Muscle layer of colon (tissue), 2 donors: ENCODE measurements around the gene KLHL22.
A peak's percentile ranks its signal among the peaks of the same experiment; 100 is the strongest.

ENCODE experiments used
- H3K27ac ChIP-seq: one replicate; pipeline ENCODE4 v1.7.0; 2013; ENCODE audit warnings: low read depth, mild to moderate bottlenecking, low read length, moderate library complexity
- H3K27me3 ChIP-seq, 2 donors: one replicate each; pipeline ENCODE4 v1.7.0; 2013; ENCODE audit warnings: low read length in 2 of 2, mild to moderate bottlenecking in 2 of 2; ENCODE audit not compliant: insufficient read depth in 2 of 2, control insufficient read depth in 1 of 2
- H3K36me3 ChIP-seq: one replicate; pipeline ENCODE4 v1.7.0; 2013; ENCODE audit warnings: mild to moderate bottlenecking, low read length; ENCODE audit not compliant: insufficient read depth
- H3K4me1 ChIP-seq: one replicate; pipeline ENCODE4 v1.7.0; 2013; ENCODE audit warnings: mild to moderate bottlenecking, low read length; ENCODE audit not compliant: insufficient read depth
- H3K4me3 ChIP-seq, 2 donors: one replicate each; pipeline ENCODE4 v1.7.0; 2013; ENCODE audit warnings: low read length in 2 of 2, low read depth in 1 of 2, mild to moderate bottlenecking in 1 of 2, moderate library complexity in 1 of 2
- H3K9ac ChIP-seq: one replicate; pipeline ENCODE4 v1.7.0; 2013; ENCODE audit warnings: low read length
- H3K9me3 ChIP-seq: one replicate; pipeline ENCODE4 v1.7.0; 2013; ENCODE audit warnings: mild to moderate bottlenecking, low read length
- donor health status: abdominal sarcoma.
- donor health status: Adenocarcinoma of cecum.

KLHL22 gene

GRCh38 chr22:20437613-20438426, 57.8 kb downstream of the KLHL22 start, which contains the start of gene SCARF2:
Gene SCARF2 (minus strand): TSS chr22:20437825. CDS start chr22:20437754, 71 bp downstream.
- H3K36me3 ChIP-seq, result peaks cover 10% of the 10 kb centered on the region
- peak within 1 kb of the TSS; percentile 82 for H3K27ac ChIP-seq

DNA sequence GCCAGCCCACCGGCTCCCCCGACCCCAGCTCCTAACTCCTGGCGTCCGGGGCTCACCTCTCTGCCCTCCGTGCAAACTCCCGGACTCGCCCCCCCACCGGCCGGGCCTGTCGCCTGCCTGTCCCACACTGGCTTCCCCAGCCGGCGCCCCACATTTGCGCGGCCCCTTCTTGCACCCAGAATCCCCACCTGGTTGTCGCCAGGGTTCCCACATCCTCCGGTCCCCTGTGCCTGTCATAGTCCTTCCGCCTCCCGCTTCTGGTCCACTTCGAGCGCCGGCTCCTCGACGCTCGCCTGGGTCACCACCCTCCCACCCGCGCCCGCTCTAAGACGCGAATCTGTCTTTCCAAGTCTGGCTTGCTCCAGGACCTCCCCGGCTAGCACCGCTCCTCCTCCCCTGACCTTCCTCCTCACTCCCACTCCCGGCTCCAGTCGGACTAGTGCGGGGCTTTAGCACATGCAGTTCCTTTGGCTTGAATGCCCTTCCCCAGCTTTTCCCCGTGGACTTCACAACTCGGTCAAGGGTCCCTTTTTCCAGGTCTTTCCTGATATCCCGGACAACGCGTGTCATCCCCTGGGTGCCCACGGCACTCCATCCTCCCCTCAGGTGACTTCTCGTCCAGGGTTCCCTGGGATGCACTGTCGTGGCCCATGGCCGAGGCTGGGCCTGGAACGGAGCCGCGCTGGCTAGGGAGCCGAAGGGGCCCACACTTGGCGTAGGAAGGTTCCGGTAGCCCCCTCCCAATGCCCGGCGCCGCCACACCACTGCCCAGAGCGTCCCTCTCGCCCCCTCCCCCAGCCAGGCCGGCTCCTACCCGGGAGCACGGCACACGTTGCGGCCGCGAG, 58.6 kb downstream of the KLHL22 start:
- peak overlapping the region; percentile 58 to 75 for H3K4me3 ChIP-seq
- peak overlapping the region; percentile 7 for H3K9ac ChIP-seq
- no peaks in the 10 kb centered on the region for H3K9me3 ChIP-seq
- peaks cover 20% of the 10 kb centered on the region for H3K4me1 ChIP-seq
- H3K27ac ChIP-seq, result peak overlapping the region; percentile 82
- peaks cover 1% of the 10 kb centered on the region for H3K36me3 ChIP-seq
- H3K27me3 ChIP-seq, result peaks cover 0 to 9% of the 10 kb centered on the region in 2 donors

More at GRCh38 chr22:20437613-20438426, 57.8 kb downstream of the KLHL22 start, which contains the start of gene SCARF2:
- Histone ChIP-seq H3K9me3 (no peaks in the 10 kb centered on the region), H3K9ac (peak within 1 kb of the TSS; percentile 36), H3K4me3 (peak within 1 kb of the TSS; percentile 58 to 75), H3K4me1 (peaks cover 20% of the 10 kb centered on the region), H3K27me3 (peaks cover 0 to 9% of the 10 kb centered on the region in 2 donors)

DNA sequence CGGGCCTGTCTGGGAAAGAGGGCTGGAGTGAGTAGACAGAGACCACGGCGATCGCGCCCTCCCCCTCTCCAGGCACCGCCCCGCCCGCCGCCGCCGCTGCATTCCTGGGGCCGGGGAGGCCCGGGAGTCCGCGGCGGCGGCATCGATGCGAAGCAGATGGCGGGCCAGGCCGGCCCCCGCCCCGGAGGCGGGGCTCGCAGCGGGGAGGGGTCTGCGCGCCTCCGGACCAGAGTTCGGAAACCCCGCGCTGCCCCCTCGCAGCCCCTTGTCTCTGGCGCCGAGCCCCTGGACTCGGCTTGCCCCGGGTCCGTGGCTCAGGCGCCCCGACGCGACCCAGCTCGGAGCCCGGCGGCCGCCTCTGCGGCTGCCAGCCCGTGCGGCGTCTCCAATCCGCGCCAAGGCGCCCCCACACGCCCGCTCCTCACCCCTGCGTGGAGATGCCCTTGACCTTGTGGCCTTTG, 59.3 kb downstream of the KLHL22 start:
- peak overlapping the region; percentile 82 for H3K27ac ChIP-seq
- H3K9ac ChIP-seq, result peak overlapping the region; percentile 7

DNA sequence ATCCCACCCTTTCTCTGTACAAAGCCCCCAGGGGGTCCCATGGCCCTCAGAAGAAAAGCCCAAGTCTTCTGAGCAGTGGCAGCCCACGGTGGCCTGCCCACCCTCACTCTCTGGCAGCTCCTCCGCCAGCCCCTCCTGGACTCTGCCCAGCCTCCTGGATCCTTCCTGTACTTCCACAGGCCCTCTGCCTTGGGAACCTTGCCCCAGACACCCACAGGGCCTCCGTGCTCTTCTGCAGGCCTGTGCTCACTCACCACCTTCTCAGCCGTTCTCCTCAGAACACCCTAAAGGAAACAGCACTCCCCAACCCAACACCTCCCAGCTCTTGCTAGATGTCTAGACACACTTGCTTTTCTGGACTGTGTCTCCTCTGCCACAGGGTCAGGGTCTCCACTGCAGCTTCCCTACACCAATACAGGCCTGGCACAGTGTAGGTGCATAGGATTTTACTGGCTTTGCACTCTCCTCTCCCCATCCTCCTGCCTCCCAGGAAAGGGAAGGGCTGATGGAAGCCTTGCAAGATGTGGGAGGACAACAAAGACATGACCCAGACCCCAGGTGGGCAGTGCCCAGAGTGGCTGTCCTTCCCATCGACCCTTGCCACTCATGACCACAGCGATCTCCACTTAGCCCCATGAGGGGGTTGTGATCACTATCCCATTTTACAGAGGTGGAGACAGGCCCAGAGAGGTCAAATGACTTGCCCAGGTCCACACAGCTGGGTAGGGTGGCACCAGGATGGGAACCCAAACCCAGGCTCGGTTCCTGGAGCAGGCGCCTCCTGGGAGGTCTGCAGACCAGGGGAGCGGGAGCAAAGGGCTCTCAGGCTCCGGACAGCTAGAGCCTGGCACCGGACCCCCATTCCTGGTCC, 59.9 kb downstream of the KLHL22 start:
- H3K4me3 ChIP-seq, result peak overlapping the region; percentile 55 to 75
- H3K36me3 ChIP-seq, result no peaks in the 10 kb centered on the region
- H3K27ac ChIP-seq, result no peak overlapping the region
- H3K4me1 ChIP-seq, result peaks cover 20% of the 10 kb centered on the region
- peaks cover 0 to 9% of the 10 kb centered on the region in 2 donors for H3K27me3 ChIP-seq
- H3K9ac ChIP-seq, result no peak overlapping the region
- no peaks in the 10 kb centered on the region for H3K9me3 ChIP-seq

More for the DNA sequence above, 59.3 kb downstream of the KLHL22 start:
- Histone ChIP-seq H3K4me3 (peak overlapping the region; percentile 58 to 75), H3K27me3 (peaks cover 0 to 9% of the 10 kb centered on the region in 2 donors), H3K36me3 (no peaks in the 10 kb centered on the region), H3K9me3 (no peaks in the 10 kb centered on the region), H3K4me1 (peaks cover 20% of the 10 kb centered on the region)

DNA sequence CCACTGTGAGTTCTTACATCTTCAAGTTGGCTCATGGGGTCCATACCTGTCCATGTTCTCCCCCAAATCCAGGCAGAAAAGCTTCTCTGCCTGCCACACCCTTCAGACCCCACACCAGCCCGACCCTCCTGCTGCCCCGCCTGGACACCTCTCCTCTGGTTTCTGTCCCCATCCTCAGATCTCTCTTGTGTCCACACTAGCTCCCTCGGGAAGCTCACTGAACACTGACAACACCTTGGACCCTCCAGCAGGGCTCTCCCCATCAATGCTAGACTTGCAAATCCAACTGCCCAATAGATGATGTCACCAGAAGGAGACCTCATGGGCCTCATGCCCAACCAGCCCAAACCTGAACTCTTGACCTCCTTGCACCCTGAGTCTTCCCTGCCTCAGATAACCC, 60.8 kb downstream of the KLHL22 start:
- no peak overlapping the region for H3K27ac ChIP-seq
- H3K9ac ChIP-seq, result no peak overlapping the region
- H3K27me3 ChIP-seq, result peaks cover 0 to 9% of the 10 kb centered on the region in 2 donors
- no peaks in the 10 kb centered on the region for H3K9me3 ChIP-seq
- no peak overlapping the region for H3K4me3 ChIP-seq
- H3K4me1 ChIP-seq, result peaks cover 20% of the 10 kb centered on the region
- no peaks in the 10 kb centered on the region for H3K36me3 ChIP-seq

- H3K27me3 ChIP-seq, result peaks cover 0 to 9% of the 10 kb centered on the region in 2 donors
- H3K4me1 ChIP-seq, result peaks cover 20% of the 10 kb centered on the region
These were observed 61.3 kb downstream of the KLHL22 start for GRCh38 chr22:20434264-20434751.

DNA sequence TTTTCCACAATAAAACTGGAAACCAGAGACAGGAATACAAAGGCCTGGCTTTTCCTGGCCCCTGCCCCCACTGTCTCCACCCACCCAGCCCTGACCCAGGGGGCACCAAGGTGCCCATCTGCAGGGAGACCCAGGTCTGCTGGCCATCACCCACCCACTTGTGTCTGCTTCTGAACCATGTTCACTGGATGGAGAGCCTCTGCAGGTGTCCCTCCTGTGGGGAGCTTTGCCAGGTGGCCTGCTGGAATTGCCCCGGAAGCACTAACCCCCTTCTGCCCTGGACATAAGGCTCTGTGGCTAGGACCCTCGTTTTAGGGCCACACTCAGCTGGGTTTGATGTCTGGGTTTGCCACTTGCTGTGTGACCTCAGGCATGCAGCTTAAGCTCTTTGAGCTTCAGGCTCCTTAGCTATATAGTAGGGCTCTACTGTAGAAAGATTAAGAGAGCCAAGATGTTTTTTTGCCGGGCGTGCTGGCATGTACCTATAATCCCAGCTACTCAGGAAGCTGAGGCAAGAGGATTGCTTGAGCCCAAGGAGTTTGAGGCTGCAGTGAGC, 61.8 kb downstream of the KLHL22 start:
- Histone ChIP-seq H3K4me1 (peaks cover 18% of the 10 kb centered on the region), H3K27ac (no peak overlapping the region), H3K27me3 (peaks cover 0 to 9% of the 10 kb centered on the region in 2 donors)

More at GRCh38 chr22:20434264-20434751, 61.3 kb downstream of the KLHL22 start:
- Histone ChIP-seq H3K36me3 (no peaks in the 10 kb centered on the region), H3K9ac (no peak overlapping the region), H3K27ac (no peak overlapping the region), H3K4me3 (no peak overlapping the region), H3K9me3 (no peaks in the 10 kb centered on the region)

GRCh38 chr22:20433191-20433590, 62.4 kb downstream of the KLHL22 start:
- no peaks in the 10 kb centered on the region for H3K9me3 ChIP-seq
- H3K36me3 ChIP-seq, result no peaks in the 10 kb centered on the region
- peaks cover 0 to 9% of the 10 kb centered on the region in 2 donors for H3K27me3 ChIP-seq
- H3K27ac ChIP-seq, result no peak overlapping the region
- peaks cover 12% of the 10 kb centered on the region for H3K4me1 ChIP-seq
- no peak overlapping the region for H3K9ac ChIP-seq
- no peak overlapping the region for H3K4me3 ChIP-seq

More for the DNA sequence above, 61.8 kb downstream of the KLHL22 start:
- Histone ChIP-seq H3K9me3 (no peaks in the 10 kb centered on the region), H3K36me3 (no peaks in the 10 kb centered on the region), H3K4me3 (no peak overlapping the region), H3K9ac (no peak overlapping the region)

- Histone ChIP-seq H3K27ac (no peak overlapping the region), H3K9ac (no peak overlapping the region), H3K4me1 (peaks cover 11% of the 10 kb centered on the region), H3K9me3 (no peaks in the 10 kb centered on the region), H3K4me3 (no peak overlapping the region), H3K36me3 (peaks cover 6% of the 10 kb centered on the region), H3K27me3 (peaks cover 0 to 9% of the 10 kb centered on the region in 2 donors)
These were observed 63.3 kb downstream of the KLHL22 start for GRCh38 chr22:20432244-20432686.

DNA sequence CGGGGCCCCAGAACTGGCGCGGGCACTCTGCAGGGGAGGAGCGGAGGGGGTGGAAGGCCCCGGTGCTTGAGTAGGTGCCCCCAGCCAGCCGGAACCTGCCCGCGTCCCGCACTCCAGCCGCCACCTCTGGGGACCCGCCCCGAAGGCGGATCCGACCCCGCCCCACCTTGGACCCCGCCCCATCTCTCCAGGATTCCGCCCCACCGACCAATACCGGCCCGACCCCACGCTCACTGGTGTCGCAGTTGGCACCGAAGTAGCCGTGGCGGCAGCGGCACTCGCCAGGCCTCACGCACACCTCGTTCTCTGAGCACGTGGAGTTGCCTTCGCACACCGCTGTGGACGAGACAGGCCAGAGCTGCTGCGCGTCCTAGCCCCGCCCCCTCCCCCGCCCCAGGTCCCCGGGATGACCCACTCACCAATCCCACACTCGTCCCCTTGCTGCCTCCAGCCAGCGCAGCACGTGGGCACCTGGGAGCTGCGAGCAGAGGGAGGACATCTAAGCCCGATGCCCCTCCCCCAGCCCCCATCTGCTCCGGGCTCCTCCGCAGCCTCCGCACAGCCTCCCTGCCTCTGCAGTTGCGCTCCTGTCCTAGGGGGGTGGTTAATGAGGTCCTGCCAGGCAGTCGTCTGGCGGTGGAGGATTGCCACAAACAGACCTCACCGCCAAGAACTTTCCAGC, 63.9 kb downstream of the KLHL22 start:
- no peak overlapping the region for H3K27ac ChIP-seq
- peaks cover 10% of the 10 kb centered on the region for H3K36me3 ChIP-seq
- no peaks in the 10 kb centered on the region for H3K9me3 ChIP-seq
- H3K9ac ChIP-seq, result no peak overlapping the region
- peaks cover 11% of the 10 kb centered on the region for H3K4me1 ChIP-seq
- no peak overlapping the region for H3K4me3 ChIP-seq
- peaks cover 0 to 8% of the 10 kb centered on the region in 2 donors for H3K27me3 ChIP-seq
